ENCODE measurements around the gene NXPE2. TPM values are rescaled to one million over a fixed set of nuclear protein-coding genes. Genes with fewer than 3 reads are reported as not detected.

NXPE2 gene
- total RNA-seq = 0.26 TPM in 1 of 2 replicates, not detected in the other

GRCh38 chr11:114678125-114679036, at the start of gene NXPE2:
Gene NXPE2 (plus strand): TSS chr11:114678527. CDS start chr11:114678576, 49 bp downstream.

Other genes starting within 250 kb of the NXPE2 start
- gene REXO2, start 239.1 kb upstream of the NXPE2 start, total RNA-seq = 188 and 222 TPM in 2 replicates
- gene NXPE1, start 118.6 kb upstream of the NXPE2 start, total RNA-seq = not detected in 2 replicates
- not detected in 2 replicates for gene NXPE4, start 82.7 kb upstream of the NXPE2 start, total RNA-seq

All from pericardium fibroblast (primary cell).